Psoas muscle (tissue), 8 donors: ENCODE data around the gene PPIB. TPM values are rescaled to one million over a fixed set of nuclear protein-coding genes. Genes with fewer than 3 reads are reported as not detected.

ENCODE experiments used
- ATAC-seq, 4 donors: fragments of 200-7000 bp; cut with Tn5 transposase; one replicate each; pipeline ENCODE4 v1.9.1; 2020; ENCODE audit warnings: moderate library complexity in 3 of 4, mild to moderate bottlenecking in 2 of 4
- DNase-seq, 2 donors: peaks; one replicate each; pipeline ENCODE4 v3.0.0-alpha.2; 2020
- H3K27ac ChIP-seq: fragments of 200-600 bp; one replicate; pipeline ENCODE4 v1.8.0; 2022
- H3K27me3 ChIP-seq, 3 donors: fragments of 200-600 bp in 1 of 3; one replicate each; pipeline versions ENCODE4 v1.6.1 to v1.8.0; 2013 to 2022; ENCODE audit warnings: low read length in 2 of 3, mild to moderate bottlenecking in 2 of 3, moderate library complexity in 1 of 3; ENCODE audit not compliant: insufficient read depth in 3 of 3
- H3K36me3 ChIP-seq, 2 donors: fragments of 200-600 bp in 1 of 2; one replicate each; pipeline versions ENCODE4 v1.6.1 to v1.8.0; 2013 to 2022; ENCODE audit warnings: low read depth in 1 of 2, mild to moderate bottlenecking in 1 of 2, moderate library complexity in 1 of 2; ENCODE audit not compliant: insufficient read depth in 1 of 2
- H3K4me1 ChIP-seq: fragments of 200-600 bp; one replicate; pipeline ENCODE4 v1.8.0; 2022
- H3K4me3 ChIP-seq: fragments of 200-600 bp; one replicate; pipeline ENCODE4 v1.8.0; 2022; ENCODE audit warnings: mild to moderate bottlenecking
- H3K9me3 ChIP-seq: fragments of 200-600 bp; one replicate; pipeline ENCODE4 v1.8.0; 2022
- CTCF ChIP-seq: fragments of 200-600 bp; IDR thresholded peaks from one replicate; pipeline ENCODE4 v1.8.0; 2022; ENCODE audit warnings: antibody characterized with exemption
- WGBS, 3 donors: extraction: QIAGEN DNeasy Blood & Tissue Kit; methylation state at CpG; one replicate each; pipeline versions ENCODE4 v1.1.6 to v1.1.7; 2013; 5-methylcytosine and 5-hydroxymethylcytosine counted together
- intact Hi-C, 2 donors: fragments of 100-400 bp; cut with DNase I; formaldehyde crosslinking; loops; one replicate each; pipeline versions ENCODE4 v1.11.0 to v1.14.2; 2022
- polyA plus RNA-seq, 3 donors: library from polyadenylated mRNA; stranded (reverse); fragments of 200-250 nt; gene quantifications; one replicate each; pipeline ENCODE4 v1.2.3, GENCODE V29; 2013
- total RNA-seq, 4 donors: library from RNA; stranded (reverse); fragmentation: NEBNext Ultra II Directional in 2 of 4; extraction: Animal tissue kit (Norgen Biotek cat#: 25700) in 2 of 4; gene quantifications; one replicate each; pipeline versions ENCODE4 v1.2.1 to v1.2.4, GENCODE V29; 2021 to 2023
- donor health status: healthy with polysubstance abuse.
- donor health status: DM: no; HTN: no; CAD: no; lungs with moderate emphysema.
- donor health status: Bipolar disorder and iron deficiency.
- donor health status: healthy.
- donor health status: DM: yes; HTN: yes; CAD: no.
- donor health status: DM: no; HTN: no; CAD: no.
- donor health status: DM: no; HTN: no; CAD: no.
- donor health status: DM: yes; HTN: yes; CAD: no.

PPIB gene
- total and polyA plus RNA-seq, 7 donors = 38.0 to 160 (median 51.4) TPM

GRCh38 chr15:64161688-64162477 is 939 bp downstream of the PPIB start:
- Histone ChIP-seq H3K4me1 (peaks cover 37% of the 10 kb centered on the region), H3K27me3 (no peaks in the 10 kb centered on the region), H3K36me3 (peaks cover 8 to 52% of the 10 kb centered on the region in 2 donors), H3K27ac (peak overlapping the region; percentile 95), H3K4me3 (peak overlapping the region; percentile 95), H3K9me3 (no peaks in the 10 kb centered on the region)
- TF ChIP-seq CTCF = no peak
- 49 to 60% (median 53%) methylated on average over 12 of the region's 12 CpGs for WGBS, 3 donors
- DNase-seq (no peak), ATAC-seq (no peak)
- intact Hi-C loops = loop anchor here (5.0 kb wide), 1 partner anchor 195 kb away; the partner anchor contains the start of gene CSNK1G1 (in 2 of the 2)

GRCh38 chr15:64158363-64159134 is 4.3 kb downstream of the PPIB start:
- H3K27me3 ChIP-seq = no peaks in the 10 kb centered on the region
- DNase-seq = no peak
- no peak overlapping the region for H3K27ac ChIP-seq
- intact Hi-C loops = no loop called here
- no peak for TF ChIP-seq CTCF
- WGBS, 3 donors = 87 to 89% (median 88%) methylated on average over 11 of the region's 11 CpGs
- no peaks in the 10 kb centered on the region for H3K9me3 ChIP-seq
- peaks cover 8 to 83% of the 10 kb centered on the region in 2 donors for H3K36me3 ChIP-seq
- ATAC-seq = no peak
- peaks cover 30% of the 10 kb centered on the region for H3K4me1 ChIP-seq
- H3K4me3 ChIP-seq = no peak overlapping the region

- 71 to 93% (median 80%) methylated on average over 1 of the region's 1 CpG for WGBS, 3 donors
- no peaks in the 10 kb centered on the region for H3K27me3 ChIP-seq
- H3K4me3 ChIP-seq = no peak overlapping the region
- intact Hi-C loops = no loop called here
- H3K36me3 ChIP-seq = peaks cover 8 to 83% of the 10 kb centered on the region in 2 donors
- no peak for TF ChIP-seq CTCF
- DNase-seq = no peak
- no peak for ATAC-seq
- H3K9me3 ChIP-seq = no peaks in the 10 kb centered on the region
- no peak overlapping the region for H3K27ac ChIP-seq
- peaks cover 35% of the 10 kb centered on the region for H3K4me1 ChIP-seq
These were observed 5.2 kb downstream of the PPIB start for GRCh38 chr15:64157599-64158125.

- Histone ChIP-seq H3K27ac (no peak overlapping the region), H3K4me1 (peaks cover 38% of the 10 kb centered on the region)
- DNase-seq = no peak
These were observed 6.0 kb downstream of the PPIB start for GRCh38 chr15:64156652-64157331.

More at GRCh38 chr15:64156652-64157331, 6.0 kb downstream of the PPIB start:
- intact Hi-C loops = no loop called here
- H3K36me3 ChIP-seq = peaks cover 7 to 81% of the 10 kb centered on the region in 2 donors
- H3K27me3 ChIP-seq = peaks cover 0 to 8% (median 0%) of the 10 kb centered on the region in 3 donors
- ATAC-seq = no peak
- H3K9me3 ChIP-seq = no peaks in the 10 kb centered on the region
- 81 to 84% (median 82%) methylated on average over 16 of the region's 16 CpGs for WGBS, 3 donors
- TF ChIP-seq CTCF = no peak
- H3K4me3 ChIP-seq = no peak overlapping the region
